ENCODE data around the gene CNFN.

- TF ChIP-seq CTCF (conservative IDR thresholded peaks at IDR 0.05 in 1 of 2, IDR thresholded peaks at IDR 0.05 in 1 of 2; ENCODE audit: extremely low read depth in 1 of 2, insufficient read depth in 1 of 2, low read depth in 1 of 2, low read length in 2 of 2) (no peak), EZH2 (IDR thresholded peaks at IDR 0.05; ENCODE audit: borderline replicate concordance, low read length) (no peak)
Measured at GRCh38 chr19:42435316-42435715, 45.2 kb upstream of the CNFN start.
